Lower leg skin (tissue), 4 donors: Measurements from ENCODE around the gene TRPM3. TPM values are rescaled to one million over a fixed set of nuclear protein-coding genes. Genes with fewer than 3 reads are reported as not detected.

Source experiments
- DNase-seq, 2 donors: peaks; one replicate each; pipeline ENCODE4 v3.0.0-alpha.2; 2019; ENCODE audit warnings: low spot score in 2 of 2
- H3K4me3 ChIP-seq: fragments of 200-600 bp; sonication (generic); 2 replicates; pipeline ENCODE4 v1.5.1; 2017; ENCODE audit warnings: mild to moderate bottlenecking, low read depth; ENCODE audit not compliant: poor library complexity, severe bottlenecking
- CTCF ChIP-seq, 3 donors: fragments of 450-650 bp; IDR thresholded peaks; one replicate each; pipeline ENCODE4 v1.5.1; 2016; ENCODE audit warnings: antibody characterized with exemption in 3 of 3, mild to moderate bottlenecking in 3 of 3, moderate library complexity in 2 of 3
- POLR2A ChIP-seq, 2 donors: fragments of 450-650 bp; IDR thresholded peaks; one replicate each; pipeline ENCODE4 v1.6.1; 2016 to 2017; ENCODE audit warnings: antibody characterized with exemption in 2 of 2, mild to moderate bottlenecking in 1 of 2, moderate library complexity in 1 of 2
- WGBS, 2 donors: methylation state at CpG; one replicate each; pipeline ENCODE4 v1.1.5; 2018; 5-methylcytosine and 5-hydroxymethylcytosine counted together
- intact Hi-C: fragments of 100-400 bp; cut with DNase I; formaldehyde crosslinking; loops from one replicate; pipeline ENCODE4 v1.15.0; 2023; ENCODE audit warnings: low total_unique reads
- total RNA-seq, 4 donors: library from RNA; depleted of rRNA; stranded (reverse); fragments of >200 nt; gene quantifications; one replicate each; pipeline ENCODE4 v1.1.0, GENCODE V29; 2016

Gene TRPM3
- total RNA-seq, 4 donors from 2014 or later = 0.10 to 0.29 TPM; not detected in 2

GRCh38 chr9:70934642-70935041, 186.8 kb downstream of the TRPM3 start:
- DNase-seq = no peak
- no peak for TF ChIP-seq CTCF (IDR thresholded peaks at IDR 0.05)
- no peak for TF ChIP-seq POLR2A (IDR thresholded peaks at IDR 0.05)
- intact Hi-C loops = no loop called here
- 100% methylated on average over 1 of the region's 1 CpG for WGBS, 2 donors
- H3K4me3 ChIP-seq = no peak overlapping the region

GRCh38 chr9:70933321-70933720, 188.1 kb downstream of the TRPM3 start:
- DNase-seq = no peak
- TF ChIP-seq POLR2A (IDR thresholded peaks at IDR 0.05) = no peak
- no peak for TF ChIP-seq CTCF (IDR thresholded peaks at IDR 0.05)
- 37 to 50% methylated on average over 1 of the region's 1 CpG for WGBS, 2 donors
- no peak overlapping the region for H3K4me3 ChIP-seq
- intact Hi-C loops = no loop called here

- intact Hi-C loops = no loop called here
- H3K4me3 ChIP-seq = no peak overlapping the region
- 86 to 93% methylated on average over 1 of the region's 1 CpG for WGBS, 2 donors
- TF ChIP-seq POLR2A (IDR thresholded peaks at IDR 0.05) = no peak
- no peak for TF ChIP-seq CTCF (IDR thresholded peaks at IDR 0.05)
- no peak for DNase-seq
Measured at GRCh38 chr9:70932097-70932496, 189.3 kb downstream of the TRPM3 start.

- no peak for TF ChIP-seq CTCF (IDR thresholded peaks at IDR 0.05)
- no peak for TF ChIP-seq POLR2A (IDR thresholded peaks at IDR 0.05)
- no peak for DNase-seq
- 74% methylated on average over 2 of the region's 2 CpGs for WGBS, 2 donors
- H3K4me3 ChIP-seq = no peak overlapping the region
- intact Hi-C loops = no loop called here
Measured at GRCh38 chr9:70927530-70927929, 193.9 kb downstream of the TRPM3 start.

- peak; percentile 41 to 81 for DNase-seq
- intact Hi-C loops = no loop called here
Measured at GRCh38 chr9:70924895-70925547, 196.4 kb downstream of the TRPM3 start.

More at GRCh38 chr9:70924895-70925547, 196.4 kb downstream of the TRPM3 start:
- 7 to 11% methylated on average over 9 of the region's 9 CpGs for WGBS, 2 donors
- TF ChIP-seq POLR2A (IDR thresholded peaks at IDR 0.05) (no peak), CTCF (IDR thresholded peaks at IDR 0.05) (no peak)
- no peak overlapping the region for H3K4me3 ChIP-seq
